HL-60/S4 treated with phorbol 12-myristate 13-acetate at 8.2 ng/mL for 4 days and 3 days (cell line): ENCODE data around the gene GALNT8.
"Not testable (repeated sequence)": the region's sequence is repeated elsewhere in the genome, so short reads cannot be mapped to it uniquely, and the experiment has no call there.

ENCODE experiments used
- in situ Hi-C: fragments of 300-500 bp; cut with MboI; formaldehyde crosslinking; loops from 2 replicates; pipeline ENCODE4 v1.15.0; 2022; ENCODE audit warnings: low sequenced_read_pairs

Gene GALNT8

DNA sequence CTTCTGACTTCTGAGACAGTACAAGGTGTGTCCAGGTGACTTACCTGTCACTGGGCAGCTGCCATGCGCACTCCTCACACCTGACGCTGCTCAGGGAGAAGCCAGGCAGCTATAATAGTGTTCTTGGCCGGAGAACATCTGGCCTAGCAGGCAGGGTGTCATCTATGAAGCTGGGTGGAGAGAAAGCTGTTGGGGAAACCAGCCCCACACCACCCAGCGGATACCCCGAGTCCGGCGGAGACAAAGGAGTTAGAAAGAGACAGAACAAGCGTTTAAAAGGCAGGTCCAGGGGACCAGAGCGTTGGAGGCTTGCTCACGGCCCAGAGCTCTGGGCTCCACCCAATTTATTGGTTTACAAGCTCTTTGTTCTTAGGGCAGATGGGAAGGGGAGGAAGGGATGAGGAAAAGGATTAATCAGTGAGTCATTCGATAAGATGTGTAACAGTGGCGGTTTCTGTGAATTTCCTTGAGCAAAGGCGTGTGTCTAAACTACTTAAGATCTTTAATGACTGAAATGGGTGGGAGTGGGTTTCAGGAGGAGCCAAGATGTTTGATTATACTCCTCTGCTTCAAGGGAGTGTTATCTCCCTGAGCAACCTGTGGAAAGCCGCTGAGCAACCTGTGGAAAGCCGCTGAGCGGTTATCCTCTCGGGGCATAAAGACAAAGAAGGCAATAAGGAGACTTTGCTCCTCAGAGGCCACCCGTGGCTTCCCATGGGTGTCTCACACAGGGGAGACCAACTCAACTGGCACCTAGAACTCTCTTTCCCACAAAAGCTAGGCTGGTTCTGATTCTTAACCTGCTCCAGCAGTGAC lies at the start of gene GALNT8:
Gene GALNT8, plus strand, starts transcription at position 580 of the 816 bp plus-strand sequence. CDS start 278 bp downstream, outside the sequence.
- in situ Hi-C loops = no loop called here

DNA sequence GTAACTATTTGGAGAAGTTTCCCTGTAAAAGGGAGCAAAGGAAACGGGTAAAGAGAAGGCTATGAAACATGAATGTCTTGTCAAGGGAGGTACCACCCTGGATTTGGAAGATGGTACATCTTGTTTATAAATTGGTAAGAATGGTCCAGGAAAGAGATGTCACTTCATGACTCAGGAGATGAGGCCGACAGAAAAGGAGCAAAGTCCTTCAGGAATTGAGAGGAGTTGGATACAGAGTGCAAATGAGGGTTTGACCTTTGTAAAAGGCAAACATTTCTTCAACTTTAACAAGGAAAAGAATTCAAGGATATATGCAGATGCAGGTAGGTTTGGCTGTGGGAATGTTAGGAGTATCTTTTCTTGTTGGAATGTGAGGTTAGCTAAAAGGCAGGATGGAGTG lies 40.5 kb upstream of the GALNT8 start:
- in situ Hi-C loops = no loop called here

GRCh38 chr12:4681732-4682131 lies 38.5 kb upstream of the GALNT8 start:
- in situ Hi-C loops = no loop called here

- in situ Hi-C loops = no loop called here
Measured at GRCh38 chr12:4685317-4685716, 34.9 kb upstream of the GALNT8 start.

- in situ Hi-C loops = no loop called here
Measured at GRCh38 chr12:4690760-4691159, 29.4 kb upstream of the GALNT8 start.

DNA sequence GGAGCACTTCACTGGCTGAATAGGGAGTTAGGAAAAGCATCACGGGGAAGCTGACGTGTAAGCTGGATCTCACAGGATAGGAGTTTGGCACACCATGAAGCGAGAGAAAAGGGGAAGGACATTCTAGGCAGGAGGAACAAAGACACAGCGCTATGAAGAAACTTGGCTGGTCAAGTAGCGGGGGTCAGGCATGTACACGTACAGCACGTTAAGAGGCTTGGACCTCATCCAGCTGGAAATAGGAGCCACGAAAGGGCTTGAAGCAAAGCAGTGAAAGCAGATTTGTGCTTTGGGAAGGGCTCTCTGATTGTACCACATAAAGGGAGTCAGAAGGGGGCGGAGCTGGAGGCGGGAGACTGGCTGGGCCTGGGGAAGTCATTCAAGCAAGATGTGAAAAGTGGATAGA lies 19.6 kb upstream of the GALNT8 start:
- in situ Hi-C loops = no loop called here

- in situ Hi-C loops = no loop called here
Measured at GRCh38 chr12:4701395-4702190, 18.6 kb upstream of the GALNT8 start.

GRCh38 chr12:4703676-4704075 lies 16.5 kb upstream of the GALNT8 start:
- in situ Hi-C loops = no loop called here

DNA sequence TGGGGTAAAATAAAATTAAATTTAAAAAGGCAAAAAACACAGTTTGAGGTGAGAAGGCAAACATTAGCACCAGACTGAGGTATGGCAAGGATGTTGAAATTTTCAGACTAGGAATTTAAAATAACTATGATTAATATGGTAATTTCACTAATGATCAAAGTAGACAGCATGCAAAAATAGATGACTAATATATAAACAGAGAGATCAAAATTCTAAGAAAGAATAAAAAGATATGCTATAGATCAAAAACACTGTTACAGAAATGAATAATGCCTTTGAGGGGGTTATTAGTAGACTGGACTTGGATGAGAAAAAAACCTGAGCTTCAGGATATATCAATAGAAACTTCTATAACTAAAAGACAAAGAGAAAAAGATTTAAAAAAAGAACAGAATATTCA lies 14.4 kb upstream of the GALNT8 start:
- in situ Hi-C loops = no loop called here

DNA sequence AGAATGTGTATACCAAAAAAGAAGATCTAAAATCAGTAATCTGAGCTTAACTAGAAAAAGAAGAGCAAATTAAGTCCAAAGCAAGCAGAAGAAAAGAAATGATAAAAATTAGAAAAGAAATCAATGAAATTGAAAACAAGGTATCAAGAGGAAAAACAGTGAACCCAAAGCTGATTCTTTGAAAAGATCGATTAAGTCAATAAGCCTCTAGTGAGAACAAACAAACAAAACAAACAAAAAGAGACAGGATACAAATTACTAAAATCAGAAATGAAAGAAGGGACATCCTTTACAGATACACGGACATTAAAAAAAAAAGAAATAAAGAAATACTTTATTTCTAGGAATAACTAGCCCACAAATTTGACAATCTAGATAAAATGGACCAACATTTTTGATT lies 12.9 kb upstream of the GALNT8 start:
- in situ Hi-C loops = no loop called here

GRCh38 chr12:4710113-4710512 lies 10.1 kb upstream of the GALNT8 start:
- in situ Hi-C loops = no loop called here

DNA sequence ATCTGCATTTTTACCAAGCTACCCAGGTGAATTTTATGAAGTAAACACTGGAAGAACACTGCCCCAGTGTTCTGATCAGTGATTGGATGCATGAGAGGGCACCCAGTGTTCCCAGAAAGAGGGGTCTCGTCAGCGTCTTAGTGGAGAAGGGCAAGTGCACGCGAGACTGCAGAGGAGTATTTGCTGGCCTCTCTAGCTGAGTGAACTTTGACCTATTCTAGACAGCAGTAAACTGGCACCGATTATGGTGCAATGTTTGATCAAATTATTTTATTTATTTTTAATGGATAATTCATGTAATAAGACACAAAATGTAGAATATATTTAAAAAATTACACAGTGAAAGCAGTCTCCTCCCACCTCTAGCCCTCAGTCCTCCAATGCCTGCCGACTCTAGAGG lies 5.3 kb upstream of the GALNT8 start:
- in situ Hi-C loops = no loop called here

DNA sequence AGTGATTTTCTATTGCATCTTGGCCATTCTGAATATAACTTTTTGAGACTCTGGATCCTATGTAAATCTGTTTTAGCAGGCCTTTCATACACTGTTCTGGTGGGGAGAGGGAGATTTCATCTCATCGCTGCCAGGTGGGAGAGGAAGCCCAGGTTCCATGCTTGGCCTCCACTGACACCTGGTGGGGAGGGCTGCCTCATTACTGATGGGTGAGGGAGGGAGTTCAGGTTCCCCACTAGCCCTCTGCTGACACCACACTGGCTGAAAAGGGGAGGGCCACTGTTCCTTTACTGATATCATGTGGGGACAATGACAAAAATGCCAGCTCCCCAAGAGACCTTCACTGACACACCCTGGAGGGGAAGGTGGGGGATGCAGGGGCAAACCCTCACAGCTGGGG lies 2.4 kb upstream of the GALNT8 start:
- in situ Hi-C loops = no loop called here

- in situ Hi-C loops = no loop called here
Measured at GRCh38 chr12:4720637-4720995, 416 bp downstream of the GALNT8 start.

DNA sequence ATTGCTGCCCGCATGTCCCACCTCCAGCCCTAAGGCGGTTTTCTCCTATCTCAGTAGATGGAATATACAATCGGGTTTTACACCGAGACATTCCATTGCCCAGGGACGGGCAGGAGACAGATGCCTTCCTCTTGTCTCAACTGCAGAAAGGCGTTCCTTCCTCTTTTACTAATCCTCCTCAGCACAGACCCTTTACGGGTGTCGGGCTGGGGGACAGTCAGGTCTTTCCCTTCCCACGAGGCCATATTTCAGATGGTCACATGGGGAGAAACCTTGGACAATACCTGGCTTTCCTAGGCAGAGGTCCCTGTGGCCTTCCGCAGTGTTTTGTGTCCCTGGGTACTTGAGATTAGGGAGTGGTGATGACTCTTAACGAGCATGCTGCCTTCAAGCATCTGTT lies 1.4 kb downstream of the GALNT8 start:
- in situ Hi-C loops = not testable (repeated sequence)

- in situ Hi-C loops = no loop called here
Measured at GRCh38 chr12:4723226-4723625, 3.0 kb downstream of the GALNT8 start.

GRCh38 chr12:4725057-4725456 lies 4.9 kb downstream of the GALNT8 start:
- in situ Hi-C loops = no loop called here

- in situ Hi-C loops = no loop called here
Measured at GRCh38 chr12:4734625-4735340, 14.6 kb downstream of the GALNT8 start.

DNA sequence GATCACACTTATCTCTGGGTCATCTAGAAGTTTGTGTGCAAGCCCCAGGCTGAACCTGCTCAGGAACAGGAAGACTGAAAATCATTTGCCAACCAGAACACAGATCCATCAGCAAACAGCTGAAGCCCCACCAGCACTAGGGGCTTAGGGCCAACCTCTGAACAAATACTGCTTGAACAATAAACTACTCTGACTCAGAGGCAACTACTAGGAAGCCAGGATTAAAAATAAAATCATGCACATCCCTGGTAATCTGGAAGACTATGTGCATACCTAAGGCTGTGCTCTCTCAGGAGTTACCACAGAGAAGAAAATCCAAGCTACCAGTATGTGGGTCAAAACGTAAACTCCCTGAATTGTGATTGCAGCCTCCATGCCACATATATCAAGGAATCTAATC lies 15.9 kb downstream of the GALNT8 start:
- in situ Hi-C loops = no loop called here

DNA sequence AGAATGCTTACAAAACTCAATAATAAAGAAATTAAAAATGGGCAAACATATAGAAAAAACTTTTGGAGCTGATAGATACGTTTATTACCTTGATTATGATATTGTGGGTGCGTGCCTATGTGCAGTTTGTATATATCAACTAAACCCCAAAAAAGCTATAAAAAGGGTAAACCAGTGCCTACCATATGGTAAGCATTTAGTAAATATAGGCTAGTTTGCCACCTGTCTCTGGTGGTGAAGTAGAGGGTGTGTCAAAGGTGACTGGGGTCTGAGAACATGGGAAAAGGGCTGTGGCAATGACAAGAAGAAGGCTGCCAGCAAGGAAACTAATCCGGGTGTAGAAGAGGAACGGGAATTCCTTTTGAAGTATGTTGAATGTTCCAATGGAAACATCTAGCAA lies 18.3 kb downstream of the GALNT8 start:
- in situ Hi-C loops = no loop called here

DNA sequence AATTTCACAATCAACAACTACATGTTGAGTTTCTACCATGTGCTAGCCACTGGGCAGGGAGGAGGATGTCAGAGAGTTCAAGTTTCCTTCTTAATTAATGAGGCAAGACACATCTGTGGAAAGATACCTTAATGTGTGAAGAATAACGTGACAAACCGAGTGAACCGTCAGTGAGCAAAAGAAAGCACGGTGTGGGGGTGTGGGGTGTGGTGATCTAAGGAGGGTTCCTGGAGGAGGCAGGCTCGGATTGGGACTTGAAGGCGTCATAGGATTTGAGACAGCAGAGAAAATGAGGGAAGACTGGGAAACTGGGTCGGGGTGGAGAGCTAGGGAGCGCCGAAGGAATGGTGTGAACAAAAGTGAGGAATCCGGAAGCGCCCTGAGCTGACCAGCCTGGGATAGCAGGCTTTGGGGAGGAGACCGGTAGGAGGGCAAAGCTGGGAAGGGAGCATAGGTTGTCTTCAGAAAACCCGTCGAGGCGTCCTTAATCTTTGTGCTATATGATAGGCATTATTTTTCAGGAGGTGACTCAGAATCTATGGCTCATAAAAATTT lies 22.3 kb downstream of the GALNT8 start:
- in situ Hi-C loops = no loop called here
